HepG2 (cell line): ENCODE measurements around the gene HYAL2. TPM values are rescaled to one million over a fixed set of nuclear protein-coding genes. Genes with fewer than 3 reads are reported as not detected.
A peak's percentile ranks its signal among the peaks of the same experiment; 100 is the strongest.

Experiments
- AGO1 ChIP-seq: fragments of 200-400 bp; formaldehyde crosslinking; IDR thresholded peaks from 2 replicates; pipeline ENCODE4 v1.6.1; 2017; ENCODE audit warnings: mild to moderate bottlenecking, low read depth, low read length, moderate library complexity; ENCODE audit not compliant: poor library complexity, severe bottlenecking
- ARID4A ChIP-seq: sonication (generic); formaldehyde crosslinking; IDR thresholded peaks from 2 replicates; pipeline ENCODE4 v1.5.0; 2020; ENCODE audit warnings: mild to moderate bottlenecking, missing genetic modification reagents, borderline replicate concordance
- ATAD3A ChIP-seq: sonication (generic); formaldehyde crosslinking; IDR thresholded peaks from 2 replicates; pipeline ENCODE4 v1.4.0; 2020; ENCODE audit warnings: missing genetic modification reagents
- ELK4 ChIP-seq: sonication (generic); formaldehyde crosslinking; IDR thresholded peaks from 2 replicates; pipeline ENCODE4 v1.9.0; 2021; ENCODE audit warnings: missing genetic modification reagents, borderline replicate concordance
- GABPA ChIP-seq, 2 experiments: IDR thresholded peaks; 2 replicates each; pipeline ENCODE4 v1.6.1; 2011 to 2016; ENCODE audit warnings: low read depth in 2 of 2, low read length in 1 of 2, missing biosample characterization in 1 of 2, missing genetic modification characterization in 1 of 2
- HHEX ChIP-seq: IDR thresholded peaks from 2 replicates; pipeline ENCODE4 v1.6.1; 2016; ENCODE audit warnings: control low read depth
- KLF16 ChIP-seq, 2 experiments: sonication (generic) in 1 of 2; formaldehyde crosslinking in 1 of 2; IDR thresholded peaks; 2 replicates each; pipeline versions ENCODE4 v1.6.1 to v1.8.0; 2016 to 2023; ENCODE audit warnings: missing genetic modification reagents in 2 of 2, missing compliant biosample characterization in 1 of 2
- MATR3 ChIP-seq: sonication (generic); formaldehyde crosslinking; IDR thresholded peaks from 2 replicates; pipeline ENCODE4 v1.4.0; 2020; ENCODE audit warnings: missing genetic modification reagents
- NCOA2 ChIP-seq: sonication (generic); formaldehyde crosslinking; IDR thresholded peaks from 2 replicates; pipeline ENCODE4 v1.8.0; 2022; ENCODE audit warnings: inconsistent platforms
- SMARCC2 ChIP-seq: fragments of 450-650 bp; IDR thresholded peaks from 2 replicates; pipeline ENCODE4 v1.6.1; 2017; ENCODE audit warnings: antibody characterized with exemption, mild to moderate bottlenecking
- TERF1 ChIP-seq: sonication (generic); formaldehyde crosslinking; IDR thresholded peaks from 2 replicates; pipeline ENCODE4 v1.8.0; 2022; ENCODE audit warnings: mild to moderate bottlenecking, missing genetic modification reagents, moderate library complexity
- U2AF2 ChIP-seq: fragments of 200-400 bp; formaldehyde crosslinking; IDR thresholded peaks from 2 replicates; pipeline ENCODE4 v1.6.1; 2017; ENCODE audit warnings: low read depth, mild to moderate bottlenecking, low read length
- ZNF263 ChIP-seq: sonication (generic); formaldehyde crosslinking; IDR thresholded peaks from 2 replicates; pipeline ENCODE4 v1.4.0; 2020; ENCODE audit warnings: missing genetic modification reagents
- ZNF281 ChIP-seq: sonication (generic); formaldehyde crosslinking; IDR thresholded peaks from 2 replicates; pipeline ENCODE4 v1.4.0; 2020; ENCODE audit warnings: missing genetic modification reagents, borderline replicate concordance
- ZNF326 ChIP-seq: sonication (generic); formaldehyde crosslinking; IDR thresholded peaks from 2 replicates; pipeline ENCODE4 v1.4.0; 2020; ENCODE audit warnings: missing genetic modification reagents, borderline replicate concordance
- polyA plus RNA-seq, 8 experiments: library from polyadenylated mRNA; depleted of rRNA in 3 of 8; stranded (reverse) in 7 of 8; unstranded in 1 of 8; fragments of >200 nt; fragmentation: Illumina TruSeq in 4 of 8; extraction: Trizol in 4 of 8; gene quantifications; 2 replicates each; pipeline versions ENCODE4 v1.2.1 to v1.2.3, GENCODE V29; 2011 to 2016; ENCODE audit warnings: low read depth in 4 of 8, missing spikeins in 1 of 8, mixed read lengths in 1 of 8; ENCODE audit not compliant: insufficient read depth in 1 of 8
- total RNA-seq, 5 experiments: library from RNA; depleted of rRNA; stranded (reverse); fragments of >200 nt; fragmentation: Illumina TruSeq; extraction: Trizol; gene quantifications; 2 replicates each; pipeline ENCODE4 v1.2.3, GENCODE V29; 2016; ENCODE audit warnings: low read depth in 1 of 5
- TF ChIP-seq, protein P1 (sequence below): sonication (generic); formaldehyde crosslinking; IDR thresholded peaks from 2 replicates; pipeline ENCODE4 v1.8.0; 2023; ENCODE audit warnings: mild to moderate bottlenecking, missing genetic modification reagents

Gene HYAL2
- total and polyA plus RNA-seq, 2 of the 13 experiments (the other 11 are each of a cell fraction or from before 2014, with no cell fraction given): 76.2 to 102 TPM

DNA sequence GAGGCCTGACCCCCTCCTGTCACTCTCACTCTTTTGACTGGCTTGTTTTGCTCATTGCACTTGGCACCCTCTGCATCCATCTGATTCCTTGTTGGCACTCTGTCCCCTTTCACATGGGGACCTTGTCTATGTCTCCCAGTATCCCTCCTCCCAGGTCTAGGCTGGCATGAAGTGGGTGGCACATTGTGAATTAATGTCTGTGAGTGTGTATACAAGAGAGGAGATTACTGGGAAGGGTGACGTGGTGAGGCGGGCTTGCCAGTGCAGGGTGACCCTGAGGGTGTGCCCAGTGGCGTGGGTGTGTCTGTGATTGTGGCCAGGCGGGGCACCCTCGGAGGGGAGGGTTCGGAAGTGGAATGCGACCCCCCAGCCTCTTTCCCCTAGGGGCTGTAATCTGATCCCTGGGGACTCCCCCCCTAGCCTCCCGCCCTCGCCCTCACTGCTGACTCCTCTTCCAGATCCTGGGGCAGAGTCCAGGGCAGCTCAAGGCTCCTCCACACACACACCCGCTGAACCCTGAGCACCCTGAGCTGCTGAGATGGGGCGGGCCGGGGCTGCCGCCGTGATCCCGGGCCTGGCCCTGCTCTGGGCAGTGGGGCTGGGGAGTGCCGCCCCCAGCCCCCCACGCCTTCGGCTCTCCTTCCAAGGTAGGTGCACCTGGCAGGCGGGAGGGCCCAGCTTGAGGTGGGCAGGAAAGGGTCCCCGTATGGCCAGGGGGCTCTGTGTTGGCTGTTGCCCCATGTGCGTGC, 53.7 kb downstream of the HYAL2 start, which contains the start of gene SEMA3B (continued):
- TF ChIP-seq ARID4A (peak; percentile 55), NCOA2 (CRISPR knock-in tag) (peak; percentile 44), ELK4 (CRISPR knock-in tag) (no peak), ZNF263 (CRISPR knock-in tag) (peak; percentile 87), TERF1 (CRISPR knock-in tag) (no peak), ATAD3A (CRISPR knock-in tag) (no peak), KLF16 (CRISPR knock-in tag; IDR thresholded peaks at IDR 0.05) (no peak), MATR3 (CRISPR knock-in tag) (no peak), GABPA (IDR thresholded peaks at IDR 0.05; ENCODE audit: low read depth, low read length) (no peak), GABPA (CRISPR knock-in tag; IDR thresholded peaks at IDR 0.05; ENCODE audit: low read depth) (no peak), AGO1 (peak; percentile 50), ZNF281 (CRISPR knock-in tag) (no peak), SMARCC2 (no peak), ZNF326 (CRISPR knock-in tag) (no peak), HHEX (CRISPR knock-in tag) (no peak), U2AF2 (no peak)
- TF ChIP-seq, protein P1, sequence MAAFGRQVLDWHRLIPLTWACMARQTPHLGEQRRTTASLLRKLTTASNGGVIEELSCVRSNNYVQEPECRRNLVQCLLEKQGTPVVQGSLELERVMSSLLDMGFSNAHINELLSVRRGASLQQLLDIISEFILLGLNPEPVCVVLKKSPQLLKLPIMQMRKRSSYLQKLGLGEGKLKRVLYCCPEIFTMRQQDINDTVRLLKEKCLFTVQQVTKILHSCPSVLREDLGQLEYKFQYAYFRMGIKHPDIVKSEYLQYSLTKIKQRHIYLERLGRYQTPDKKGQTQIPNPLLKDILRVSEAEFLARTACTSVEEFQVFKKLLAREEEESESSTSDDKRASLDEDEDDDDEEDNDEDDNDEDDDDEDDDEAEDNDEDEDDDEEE (CRISPR knock-in tag): 0 out of 2 replicates have a peak, but pooled peaks have one; percentile 45
